H1 (cell line): Measurements from ENCODE around the gene STYXL1. TPM values are rescaled to one million over a fixed set of nuclear protein-coding genes. Genes with fewer than 3 reads are reported as not detected.

Experiments
- SP2 ChIP-seq: IDR thresholded peaks from 2 replicates; pipeline ENCODE4 v1.6.1; 2012; ENCODE audit warnings: mild to moderate bottlenecking, low read length, inconsistent platforms
- TAF1 ChIP-seq: IDR thresholded peaks from 2 replicates; pipeline ENCODE4 v1.6.1; 2011; ENCODE audit warnings: mild to moderate bottlenecking, low read depth, low read length
- TBP ChIP-seq: IDR thresholded peaks from 2 replicates; pipeline ENCODE4 v1.6.1; 2011; ENCODE audit warnings: low read depth, low read length, improper control_type of control experiment
- polyA plus RNA-seq, 7 experiments: library from polyadenylated mRNA; depleted of rRNA in 3 of 7; stranded (reverse) in 5 of 7; unstranded in 2 of 7; fragments of >200 nt in 5 of 7; fragments of 200-250 nt in 2 of 7; gene quantifications; 1 replicate in 5 of 7; 2 replicates in 1 of 7; 4 replicates in 1 of 7; pipeline versions ENCODE4 v1.2.1 to v1.2.3, GENCODE V29; 2011 to 2013; ENCODE audit warnings: missing spikeins in 2 of 7, mixed read lengths in 2 of 7
- total RNA-seq: library from RNA; stranded (reverse); fragmentation: NEBNext Ultra II Directional; extraction: Animal tissue kit (Norgen Biotek cat#: 25700); gene quantifications from 2 replicates; pipeline ENCODE4 v1.2.1, GENCODE V29; 2021

STYXL1 gene
- total and polyA plus RNA-seq, 2 of the 8 experiments (the other 6 are each of a cell fraction or from before 2014, with no cell fraction given) = 32.3 to 53.9 TPM

DNA sequence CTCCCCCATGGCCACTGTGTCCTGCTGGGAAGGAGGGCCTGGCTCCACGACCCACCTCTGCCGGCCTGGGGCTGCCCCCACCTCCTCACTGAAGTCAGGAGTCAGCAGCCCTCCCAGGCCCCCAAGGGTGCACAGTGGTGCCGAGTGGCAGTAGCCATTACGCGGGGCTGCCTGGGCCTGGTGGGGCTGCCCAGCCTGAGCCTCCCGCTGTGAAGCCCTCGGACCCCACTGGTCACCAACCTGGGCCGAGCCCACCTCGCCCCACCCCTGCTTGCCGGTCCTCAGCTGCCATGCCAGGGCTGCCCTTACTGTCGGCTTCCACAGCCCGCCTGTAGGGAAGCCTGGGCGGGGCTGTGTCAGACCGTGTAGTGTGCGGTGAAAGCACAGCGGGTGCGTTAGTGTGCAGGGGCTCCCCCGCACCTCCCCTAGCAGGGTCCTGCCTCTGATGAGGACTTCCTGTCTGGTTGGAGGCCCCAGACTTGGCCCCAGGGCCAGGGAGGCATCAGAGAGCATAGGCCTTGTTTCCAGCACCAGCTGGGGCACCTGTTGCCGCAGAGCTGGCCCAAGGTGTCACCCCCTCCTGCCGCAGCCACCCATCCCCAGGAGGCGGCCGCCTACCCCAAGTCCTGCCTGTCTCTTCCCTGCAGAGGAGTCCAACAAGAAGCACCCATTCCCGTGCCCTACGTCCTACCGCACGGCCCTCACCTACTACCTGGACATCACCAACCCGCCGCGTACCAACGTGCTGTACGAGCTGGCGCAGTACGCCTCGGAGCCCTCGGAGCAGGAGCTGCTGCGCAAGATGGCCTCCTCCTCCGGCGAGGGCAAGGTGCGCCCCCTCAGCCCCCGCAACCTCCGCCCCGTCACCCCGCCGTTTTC, 63.4 kb downstream of the STYXL1 start (continued):
- TF ChIP-seq SP2 = no peak
- TF ChIP-seq TBP = no peak
- TF ChIP-seq TAF1 = no peak
